ENCODE data around the gene GABRB3. TPM values are rescaled to one million over a fixed set of nuclear protein-coding genes. Genes with fewer than 3 reads are reported as not detected.

Gene GABRB3
- total RNA-seq, 3 donors from 2014 or later: 0.52 to 3.2 (median 3.1) TPM

DNA sequence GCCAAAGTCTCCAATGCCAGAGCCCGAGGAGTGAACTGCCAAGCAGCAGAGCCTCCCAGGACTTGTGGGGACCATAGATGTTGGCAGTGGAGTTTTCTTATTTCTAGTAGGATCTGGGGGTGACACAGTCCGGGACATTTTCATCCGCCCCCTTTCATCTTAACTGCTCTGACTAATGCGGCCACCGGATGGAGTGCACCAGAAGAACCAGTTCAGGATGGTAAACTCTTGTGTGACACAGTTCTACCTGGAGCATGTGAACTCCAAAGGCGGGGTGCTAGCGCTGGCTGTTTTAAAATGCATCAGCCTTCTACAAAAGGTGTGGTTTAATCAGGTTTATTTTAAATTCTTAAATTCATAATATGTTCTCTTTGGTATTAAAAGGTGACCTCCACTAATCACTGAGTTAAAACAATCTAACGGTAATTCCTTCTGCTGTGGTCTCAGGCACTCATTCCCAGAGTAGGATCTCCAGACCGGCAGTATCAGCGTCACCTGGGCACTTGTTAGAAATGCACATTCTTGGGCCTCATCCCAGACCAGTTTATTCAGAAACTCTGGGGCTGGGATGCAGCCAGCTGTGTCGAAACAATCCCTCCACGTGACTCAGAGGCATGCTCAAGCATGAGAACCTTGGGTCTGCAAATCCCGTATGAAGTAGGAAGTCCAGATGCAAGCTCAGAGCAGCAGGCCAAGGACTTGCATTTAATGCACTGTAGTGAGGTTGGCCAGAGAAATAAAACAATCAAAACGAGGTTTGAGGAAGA is 105.5 kb downstream of the GABRB3 start:
- ATAC-seq (no peak), DNase-seq (no peak)
- no peaks in the 10 kb centered on the region for H3K36me3 ChIP-seq (ENCODE audit: low read depth)
- TF ChIP-seq CTCF (IDR thresholded peaks at IDR 0.05): no peak
- intact Hi-C loops (cut with DNase I, micrococcal nuclease): no loop called here
- no peak overlapping the region for H3K4me3 ChIP-seq
- H3K4me1 ChIP-seq (ENCODE audit: low read depth): no peaks in the 10 kb centered on the region
- peaks cover 63% of the 10 kb centered on the region for H3K9me3 ChIP-seq

GRCh38 chr15:26665957-26666791 is 106.7 kb downstream of the GABRB3 start:
- no peaks in the 10 kb centered on the region for H3K4me1 ChIP-seq (ENCODE audit: low read depth)
- DNase-seq (no peak), ATAC-seq (no peak)
- H3K9me3 ChIP-seq: peaks cover 58% of the 10 kb centered on the region
- H3K36me3 ChIP-seq (ENCODE audit: low read depth): no peaks in the 10 kb centered on the region
- TF ChIP-seq CTCF (IDR thresholded peaks at IDR 0.05): no peak
- no peak overlapping the region for H3K4me3 ChIP-seq
- intact Hi-C loops (cut with DNase I, micrococcal nuclease): no loop called here

GRCh38 chr15:26662283-26662682 is 110.6 kb downstream of the GABRB3 start:
- H3K36me3 ChIP-seq (ENCODE audit: low read depth): no peaks in the 10 kb centered on the region
- TF ChIP-seq CTCF (IDR thresholded peaks at IDR 0.05): no peak
- no peak for DNase-seq
- no peaks in the 10 kb centered on the region for H3K4me1 ChIP-seq (ENCODE audit: low read depth)
- no peak for ATAC-seq
- peaks cover 68% of the 10 kb centered on the region for H3K9me3 ChIP-seq
- H3K4me3 ChIP-seq: no peak overlapping the region
- intact Hi-C loops (cut with DNase I, micrococcal nuclease): no loop called here

DNA sequence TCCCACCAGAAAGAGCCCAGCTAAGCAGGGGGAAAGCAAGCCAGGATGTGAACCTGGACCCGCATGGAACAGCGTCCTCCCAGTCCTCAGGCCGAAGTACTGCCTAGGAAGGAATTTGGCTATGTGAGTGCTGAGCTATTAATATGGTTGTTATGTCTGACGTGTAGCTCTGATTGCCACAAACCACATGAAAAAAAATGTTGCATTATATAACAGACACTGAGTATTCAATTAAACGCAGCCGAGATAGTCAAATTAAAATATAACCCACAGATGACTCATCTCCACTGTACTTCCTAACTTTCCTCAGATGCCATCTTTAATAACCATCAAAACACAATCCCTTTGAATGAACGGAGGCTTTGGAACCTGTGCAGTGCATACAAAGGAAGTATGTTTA is 111.1 kb downstream of the GABRB3 start:
- TF ChIP-seq CTCF (IDR thresholded peaks at IDR 0.05): no peak
- intact Hi-C loops (cut with DNase I, micrococcal nuclease): no loop called here
- H3K9me3 ChIP-seq: peaks cover 70% of the 10 kb centered on the region
- no peaks in the 10 kb centered on the region for H3K36me3 ChIP-seq (ENCODE audit: low read depth)
- no peaks in the 10 kb centered on the region for H3K4me1 ChIP-seq (ENCODE audit: low read depth)
- DNase-seq (no peak), ATAC-seq (no peak)
- no peak overlapping the region for H3K4me3 ChIP-seq

DNA sequence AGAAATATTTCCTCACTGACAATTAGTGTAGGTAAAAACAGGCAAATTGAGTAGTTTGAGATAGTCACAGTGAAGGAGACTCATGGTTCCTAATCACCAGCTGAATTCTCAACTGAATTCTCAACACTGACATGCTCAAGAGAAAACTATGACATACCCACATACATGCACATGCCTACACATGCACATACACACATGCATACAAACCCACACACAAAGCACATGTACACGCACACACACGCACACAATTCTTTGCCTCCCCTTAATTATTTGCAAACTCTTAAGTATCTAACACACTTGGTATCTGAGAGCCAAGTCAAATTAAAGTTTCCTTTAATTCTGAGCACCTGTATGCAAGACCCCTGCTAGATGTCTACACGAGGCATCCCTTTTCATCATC is 111.8 kb downstream of the GABRB3 start:
- no peak for ATAC-seq
- no peak for DNase-seq
- intact Hi-C loops (cut with DNase I, micrococcal nuclease): no loop called here
- no peak for TF ChIP-seq CTCF (IDR thresholded peaks at IDR 0.05)
- no peak overlapping the region for H3K4me3 ChIP-seq
- H3K4me1 ChIP-seq (ENCODE audit: low read depth): no peaks in the 10 kb centered on the region
- H3K36me3 ChIP-seq (ENCODE audit: low read depth): no peaks in the 10 kb centered on the region
- peaks cover 69% of the 10 kb centered on the region for H3K9me3 ChIP-seq
